Astrocyte (in vitro differentiated cells and primary cell): ENCODE results near the gene ZNF212. TPM values are rescaled to one million over a fixed set of nuclear protein-coding genes. Genes with fewer than 3 reads are reported as not detected.
A peak's percentile ranks its signal among the peaks of the same experiment; 100 is the strongest.

ENCODE experiments used
- DNase-seq: peaks from one replicate; pipeline ENCODE4 v3.0.0-alpha.2; 2010; ENCODE audit warnings: low read depth
- FAIRE-seq: peaks from 2 replicates; lab custom pipeline; 2011; peaks lifted over from hg19 to GRCh38; lab: Jason Lieb, UNC
- H2AFZ ChIP-seq: 2 replicates; pipeline ENCODE4 v1.6.0; 2012; ENCODE audit warnings: low read depth, low read length, inconsistent platforms
- H3K27ac ChIP-seq: 2 replicates; pipeline ENCODE4 v1.5.1; 2011; ENCODE audit warnings: low read depth, low read length, inconsistent platforms
- H3K27me3 ChIP-seq: 2 replicates; pipeline ENCODE4 v1.6.0; 2011; ENCODE audit warnings: low read length, inconsistent platforms; ENCODE audit not compliant: insufficient read depth
- H3K36me3 ChIP-seq: 2 replicates; pipeline ENCODE4 v1.5.1; 2011; ENCODE audit warnings: low read length, inconsistent platforms; ENCODE audit not compliant: insufficient read depth
- H3K4me1 ChIP-seq: 2 replicates; pipeline ENCODE4 v1.5.1; 2011; ENCODE audit warnings: low read length, inconsistent platforms; ENCODE audit not compliant: insufficient read depth
- H3K4me2 ChIP-seq: 2 replicates; pipeline ENCODE4 v1.6.0; 2012; ENCODE audit warnings: low read length, inconsistent platforms
- H3K4me3 ChIP-seq: 2 replicates; pipeline ENCODE4 v1.5.1; 2011; ENCODE audit warnings: low read depth, mild to moderate bottlenecking, low read length, inconsistent platforms; ENCODE audit not compliant: insufficient read depth
- H3K79me2 ChIP-seq: 2 replicates; pipeline ENCODE4 v1.6.0; 2012; ENCODE audit warnings: mild to moderate bottlenecking, low read length, inconsistent platforms; ENCODE audit not compliant: insufficient read depth
- H3K9ac ChIP-seq: 2 replicates; pipeline ENCODE4 v1.6.0; 2012; ENCODE audit warnings: mild to moderate bottlenecking, low read length, inconsistent platforms
- H3K9me3 ChIP-seq: 2 replicates; pipeline ENCODE4 v1.5.1; 2012; ENCODE audit warnings: low read depth, mild to moderate bottlenecking, low read length, inconsistent platforms; ENCODE audit not compliant: insufficient read depth
- H4K20me1 ChIP-seq: 2 replicates; pipeline ENCODE4 v1.6.0; 2012; ENCODE audit warnings: low read length, inconsistent platforms; ENCODE audit not compliant: insufficient read depth
- H3K27ac Mint-ChIP-seq: one replicate; pipeline ENCODE4 v1.8.0; 2021; ENCODE audit warnings: mild to moderate bottlenecking, mixed read lengths; ENCODE audit not compliant: unreplicated experiment
- H3K27me3 Mint-ChIP-seq: one replicate; pipeline ENCODE4 v1.8.0; 2021; ENCODE audit warnings: low read depth, mixed read lengths; ENCODE audit not compliant: unreplicated experiment
- H3K36me3 Mint-ChIP-seq: one replicate; pipeline ENCODE4 v1.8.0; 2021; ENCODE audit warnings: low read depth, mixed read lengths; ENCODE audit not compliant: unreplicated experiment
- H3K4me1 Mint-ChIP-seq: one replicate; pipeline ENCODE4 v1.8.0; 2021; ENCODE audit warnings: low read depth, mixed read lengths; ENCODE audit not compliant: unreplicated experiment
- H3K4me3 Mint-ChIP-seq: one replicate; pipeline ENCODE4 v1.8.0; 2021; ENCODE audit warnings: mild to moderate bottlenecking, moderate library complexity, mixed read lengths; ENCODE audit not compliant: unreplicated experiment
- H3K9me3 Mint-ChIP-seq: one replicate; pipeline ENCODE4 v1.8.0; 2021; ENCODE audit warnings: mild to moderate bottlenecking, mixed read lengths; ENCODE audit not compliant: unreplicated experiment
- EZH2 ChIP-seq: IDR thresholded peaks from 2 replicates; pipeline ENCODE4 v1.6.1; 2012; ENCODE audit warnings: mild to moderate bottlenecking, low read length, inconsistent platforms; ENCODE audit not compliant: insufficient read depth
- total RNA-seq: library from RNA; stranded (reverse); gene quantifications from 2 replicates; pipeline ENCODE4 v1.2.1, GENCODE V29; 2021
- TF ChIP-seq, protein P1 (sequence below): IDR thresholded peaks from 2 replicates; pipeline ENCODE4 v1.5.1; 2011; ENCODE audit warnings: low read depth, mild to moderate bottlenecking, inconsistent platforms, low read length, moderate library complexity; ENCODE audit not compliant: insufficient read depth

Gene ZNF212
- total RNA-seq, 1 donor from 2014 or later, result 8.2 TPM

DNA sequence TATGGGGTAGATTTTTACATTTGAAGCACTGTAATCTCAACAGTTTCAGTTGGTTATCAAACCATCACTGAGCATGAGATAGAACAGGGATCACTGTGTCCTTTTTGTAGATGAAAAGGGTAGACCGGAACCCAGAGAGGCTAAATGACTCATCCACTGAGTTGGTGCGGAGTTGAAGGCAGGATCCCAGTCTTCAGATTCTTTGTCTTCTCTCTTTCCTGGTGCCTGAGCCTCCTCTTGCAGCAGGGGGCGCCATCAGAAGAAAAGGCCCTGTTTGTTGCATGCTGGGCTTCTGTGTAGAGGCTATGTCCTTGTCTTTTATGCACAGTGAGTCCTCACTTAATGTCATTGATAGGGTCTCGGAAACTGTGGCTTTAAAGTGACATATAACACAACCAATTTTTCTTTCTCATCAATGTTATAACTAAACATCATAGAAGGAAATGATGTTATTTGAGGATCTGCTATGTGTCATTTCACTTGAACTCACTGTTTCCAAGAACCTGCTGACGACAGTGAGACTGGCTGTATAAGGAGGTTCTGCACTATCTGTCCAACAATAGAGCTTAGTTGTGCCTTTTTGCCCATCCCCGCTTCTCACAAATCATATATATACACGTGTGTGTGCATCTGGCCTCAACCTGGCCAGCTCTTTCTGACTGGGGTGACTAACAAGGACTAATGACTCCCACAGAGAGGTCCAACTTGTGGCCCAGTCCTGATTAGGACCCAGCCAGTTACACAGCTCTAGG, 29.8 kb upstream of the ZNF212 start:
- H3K4me1 ChIP-seq, result peaks cover 10% of the 10 kb centered on the region
- no peak for FAIRE-seq
- DNase-seq, result peak; percentile 49
- peaks cover 56% of the 10 kb centered on the region for H3K36me3 Mint-ChIP-seq
- H3K36me3 ChIP-seq, result peaks cover 74% of the 10 kb centered on the region
- peaks cover 15% of the 10 kb centered on the region for H3K4me1 Mint-ChIP-seq
- H3K27ac Mint-ChIP-seq, result peak overlapping the region; percentile 73
- H3K79me2 ChIP-seq, result peaks cover 22% of the 10 kb centered on the region
- peaks cover 26% of the 10 kb centered on the region for H4K20me1 ChIP-seq
- H3K27ac ChIP-seq, result peak overlapping the region; percentile 5
- peak overlapping the region; percentile 45 for H3K4me3 Mint-ChIP-seq
- H3K9me3 Mint-ChIP-seq, result no peaks in the 10 kb centered on the region
- H3K4me3 ChIP-seq, result no peak overlapping the region
- no peak overlapping the region for H3K9ac ChIP-seq
- TF ChIP-seq, protein P1, sequence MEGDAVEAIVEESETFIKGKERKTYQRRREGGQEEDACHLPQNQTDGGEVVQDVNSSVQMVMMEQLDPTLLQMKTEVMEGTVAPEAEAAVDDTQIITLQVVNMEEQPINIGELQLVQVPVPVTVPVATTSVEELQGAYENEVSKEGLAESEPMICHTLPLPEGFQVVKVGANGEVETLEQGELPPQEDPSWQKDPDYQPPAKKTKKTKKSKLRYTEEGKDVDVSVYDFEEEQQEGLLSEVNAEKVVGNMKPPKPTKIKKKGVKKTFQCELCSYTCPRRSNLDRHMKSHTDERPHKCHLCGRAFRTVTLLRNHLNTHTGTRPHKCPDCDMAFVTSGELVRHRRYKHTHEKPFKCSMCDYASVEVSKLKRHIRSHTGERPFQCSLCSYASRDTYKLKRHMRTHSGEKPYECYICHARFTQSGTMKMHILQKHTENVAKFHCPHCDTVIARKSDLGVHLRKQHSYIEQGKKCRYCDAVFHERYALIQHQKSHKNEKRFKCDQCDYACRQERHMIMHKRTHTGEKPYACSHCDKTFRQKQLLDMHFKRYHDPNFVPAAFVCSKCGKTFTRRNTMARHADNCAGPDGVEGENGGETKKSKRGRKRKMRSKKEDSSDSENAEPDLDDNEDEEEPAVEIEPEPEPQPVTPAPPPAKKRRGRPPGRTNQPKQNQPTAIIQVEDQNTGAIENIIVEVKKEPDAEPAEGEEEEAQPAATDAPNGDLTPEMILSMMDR, result peak; percentile 77
- TF ChIP-seq EZH2, result no peak
- peak overlapping the region; percentile 22 for H3K4me2 ChIP-seq
- H3K27me3 ChIP-seq, result no peaks in the 10 kb centered on the region
- no peaks in the 10 kb centered on the region for H3K9me3 ChIP-seq
- no peak overlapping the region for H2AFZ ChIP-seq
- no peaks in the 10 kb centered on the region for H3K27me3 Mint-ChIP-seq

DNA sequence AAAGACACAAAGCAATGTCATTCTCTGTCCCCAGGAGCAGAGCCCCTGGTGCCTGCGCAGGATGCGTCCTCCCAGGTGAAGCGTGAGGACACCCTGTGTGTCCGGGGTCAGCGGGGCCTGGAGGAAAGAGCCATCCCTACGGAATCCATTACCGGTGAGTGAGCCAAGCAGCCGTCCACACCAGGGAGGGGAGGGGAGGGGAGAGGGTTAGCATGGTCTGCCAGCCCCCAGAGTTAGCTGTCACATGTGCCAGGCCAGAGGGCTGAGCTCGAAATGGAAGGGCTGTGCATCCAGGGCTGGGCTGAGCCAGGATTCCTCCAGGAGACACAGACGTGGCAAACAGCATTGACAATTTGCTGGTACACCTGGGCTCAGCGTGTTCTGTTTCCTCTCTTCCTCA, 28.9 kb upstream of the ZNF212 start:
- peaks cover 81% of the 10 kb centered on the region for H3K36me3 ChIP-seq
- no peak overlapping the region for H2AFZ ChIP-seq
- Mint-ChIP-seq H3K36me3 (peaks cover 56% of the 10 kb centered on the region), H3K9me3 (no peaks in the 10 kb centered on the region), H3K27me3 (no peaks in the 10 kb centered on the region), H3K27ac (no peak overlapping the region), H3K4me3 (no peak overlapping the region), H3K4me1 (peaks cover 13% of the 10 kb centered on the region)
- H3K4me1 ChIP-seq, result peaks cover 10% of the 10 kb centered on the region
- TF ChIP-seq EZH2, result no peak
- TF ChIP-seq, protein P1, result no peak
- no peak for FAIRE-seq
- H3K79me2 ChIP-seq, result peaks cover 15% of the 10 kb centered on the region
- no peaks in the 10 kb centered on the region for H3K9me3 ChIP-seq
- H3K27me3 ChIP-seq, result no peaks in the 10 kb centered on the region
- no peak for DNase-seq
- H3K9ac ChIP-seq, result no peak overlapping the region
- H4K20me1 ChIP-seq, result peaks cover 24% of the 10 kb centered on the region
- H3K4me3 ChIP-seq, result no peak overlapping the region
- no peak overlapping the region for H3K4me2 ChIP-seq
- H3K27ac ChIP-seq, result no peak overlapping the region
